ENCODE data around the gene SHF. TPM values are rescaled to one million over a fixed set of nuclear protein-coding genes. Genes with fewer than 3 reads are reported as not detected.

The SHF gene
- total RNA-seq, 1 experiment from 2014 or later, result 42.9 TPM

DNA sequence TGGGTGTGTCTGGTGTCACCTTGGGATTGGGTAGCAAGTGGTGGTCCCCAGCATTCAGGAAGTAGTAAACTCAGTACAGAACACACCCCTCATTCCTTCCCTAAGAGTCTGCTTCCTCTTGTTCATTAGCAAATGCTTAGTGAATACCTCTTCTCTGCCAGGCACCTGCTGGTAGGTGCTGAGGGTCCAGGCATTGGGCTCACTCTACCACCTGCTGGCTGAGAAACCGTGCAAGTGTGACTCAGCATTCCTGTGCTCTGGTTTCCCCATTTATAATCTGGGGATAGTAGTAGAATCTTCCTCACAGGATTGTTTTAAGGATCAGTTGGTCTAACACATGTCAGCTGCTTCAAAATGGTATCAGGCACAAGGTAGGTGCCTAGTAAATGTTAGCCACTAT is 4.8 kb downstream of the SHF start:
- Histone ChIP-seq H3K4me3 (ENCODE audit: low read depth, low read length, poor library complexity, severe bottlenecking) (no peak overlapping the region), H3K36me3 (ENCODE audit: insufficient read depth, low read length, poor library complexity, severe bottlenecking) (no peaks in the 10 kb centered on the region), H3K9me3 (ENCODE audit: low read depth, low read length, poor library complexity, severe bottlenecking) (no peaks in the 10 kb centered on the region), H3K27me3 (replicated peaks; ENCODE audit: insufficient read depth, low read depth, low read length, poor library complexity) (no peaks in the 10 kb centered on the region), H3K4me1 (ENCODE audit: insufficient read depth, low read length, poor library complexity, severe bottlenecking) (peaks cover 54% of the 10 kb centered on the region), H3K27ac (ENCODE audit: low read depth, low read length, poor library complexity, severe bottlenecking) (peak overlapping the region; percentile 80)
- no peak for DNase-seq (ENCODE audit: low spot score)
- BruUV-seq (replicated peaks), result no TSS peak
- ChIA-PET CTCF (no interaction called here), POLR2A (ENCODE audit: low non-redundant PET) (no interaction called here)
- TF ChIP-seq EZH2 (IDR thresholded peaks at IDR 0.05; ENCODE audit: borderline replicate concordance, low read depth, low read length, poor library complexity, severe bottlenecking), result no peak
- TF ChIP-seq, protein P1, sequence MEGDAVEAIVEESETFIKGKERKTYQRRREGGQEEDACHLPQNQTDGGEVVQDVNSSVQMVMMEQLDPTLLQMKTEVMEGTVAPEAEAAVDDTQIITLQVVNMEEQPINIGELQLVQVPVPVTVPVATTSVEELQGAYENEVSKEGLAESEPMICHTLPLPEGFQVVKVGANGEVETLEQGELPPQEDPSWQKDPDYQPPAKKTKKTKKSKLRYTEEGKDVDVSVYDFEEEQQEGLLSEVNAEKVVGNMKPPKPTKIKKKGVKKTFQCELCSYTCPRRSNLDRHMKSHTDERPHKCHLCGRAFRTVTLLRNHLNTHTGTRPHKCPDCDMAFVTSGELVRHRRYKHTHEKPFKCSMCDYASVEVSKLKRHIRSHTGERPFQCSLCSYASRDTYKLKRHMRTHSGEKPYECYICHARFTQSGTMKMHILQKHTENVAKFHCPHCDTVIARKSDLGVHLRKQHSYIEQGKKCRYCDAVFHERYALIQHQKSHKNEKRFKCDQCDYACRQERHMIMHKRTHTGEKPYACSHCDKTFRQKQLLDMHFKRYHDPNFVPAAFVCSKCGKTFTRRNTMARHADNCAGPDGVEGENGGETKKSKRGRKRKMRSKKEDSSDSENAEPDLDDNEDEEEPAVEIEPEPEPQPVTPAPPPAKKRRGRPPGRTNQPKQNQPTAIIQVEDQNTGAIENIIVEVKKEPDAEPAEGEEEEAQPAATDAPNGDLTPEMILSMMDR (conservative IDR thresholded peaks at IDR 0.05; ENCODE audit: low read depth, low read length), result no peak
- intact Hi-C loops (cut with micrococcal nuclease; ENCODE audit: unreplicated experiment), result loop anchor here (2.0 kb wide), 1 partner anchor 16 kb away; no protein-coding TSS in a partner anchor

DNA sequence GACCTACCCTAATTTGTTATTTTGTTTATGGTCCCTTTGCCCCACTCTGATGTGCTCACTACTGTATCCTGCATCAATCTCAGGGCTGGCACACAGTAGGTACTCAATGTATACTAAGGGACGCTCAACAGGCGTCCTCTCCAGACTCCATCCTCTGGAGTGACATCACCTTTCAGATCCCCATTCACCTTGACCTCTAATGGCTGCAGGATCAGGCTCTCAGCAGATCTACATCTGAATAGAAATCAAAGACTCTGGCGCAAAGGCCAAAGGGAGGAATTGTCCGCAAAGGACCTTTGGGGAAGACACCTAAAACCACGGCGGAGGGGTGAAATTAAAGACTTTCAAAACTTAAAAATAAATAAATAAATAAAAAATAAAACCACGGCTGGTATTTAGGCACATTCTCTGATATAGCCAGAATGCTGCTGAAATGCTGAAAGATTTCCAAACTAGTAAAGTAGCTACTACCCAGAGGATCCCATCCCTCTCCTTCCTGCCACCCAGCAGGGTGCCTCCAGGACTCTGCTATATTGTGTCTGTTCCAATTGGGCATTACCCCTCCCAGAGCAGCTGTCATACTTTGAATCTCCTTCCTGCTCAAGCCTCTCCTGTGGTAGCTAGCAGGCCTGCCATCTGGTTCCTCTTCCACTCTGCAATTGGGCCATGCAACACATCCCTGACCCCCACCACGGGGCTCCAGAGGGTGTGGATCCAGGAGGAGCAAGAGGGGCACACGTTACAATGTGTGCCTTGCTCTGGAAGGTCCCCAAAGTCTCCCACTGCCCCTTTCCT is 6.1 kb downstream of the SHF start:
- ChIA-PET POLR2A (ENCODE audit: low non-redundant PET) (no interaction called here), CTCF (interaction anchor here (1.2 kb wide), 1 partner anchor 19 kb away, joined by 4 read pairs; no protein-coding TSS in a partner anchor)
- Histone ChIP-seq H3K4me3 (ENCODE audit: low read depth, low read length, poor library complexity, severe bottlenecking) (no peak overlapping the region), H3K36me3 (ENCODE audit: insufficient read depth, low read length, poor library complexity, severe bottlenecking) (no peaks in the 10 kb centered on the region), H3K27ac (ENCODE audit: low read depth, low read length, poor library complexity, severe bottlenecking) (peak overlapping the region; percentile 80), H3K4me1 (ENCODE audit: insufficient read depth, low read length, poor library complexity, severe bottlenecking) (peaks cover 54% of the 10 kb centered on the region), H3K27me3 (replicated peaks; ENCODE audit: insufficient read depth, low read depth, low read length, poor library complexity) (no peaks in the 10 kb centered on the region), H3K9me3 (ENCODE audit: low read depth, low read length, poor library complexity, severe bottlenecking) (no peaks in the 10 kb centered on the region)
- peak; percentile 94 for DNase-seq (ENCODE audit: low spot score)
- intact Hi-C loops (cut with micrococcal nuclease; ENCODE audit: unreplicated experiment), result loop anchor here (2.0 kb wide), 1 partner anchor 17 kb away; no protein-coding TSS in a partner anchor
- TF ChIP-seq, protein P1 (conservative IDR thresholded peaks at IDR 0.05; ENCODE audit: low read depth, low read length), result no peak
- no peak for TF ChIP-seq EZH2 (IDR thresholded peaks at IDR 0.05; ENCODE audit: borderline replicate concordance, low read depth, low read length, poor library complexity, severe bottlenecking)
- BruUV-seq (replicated peaks), result no TSS peak

DNA sequence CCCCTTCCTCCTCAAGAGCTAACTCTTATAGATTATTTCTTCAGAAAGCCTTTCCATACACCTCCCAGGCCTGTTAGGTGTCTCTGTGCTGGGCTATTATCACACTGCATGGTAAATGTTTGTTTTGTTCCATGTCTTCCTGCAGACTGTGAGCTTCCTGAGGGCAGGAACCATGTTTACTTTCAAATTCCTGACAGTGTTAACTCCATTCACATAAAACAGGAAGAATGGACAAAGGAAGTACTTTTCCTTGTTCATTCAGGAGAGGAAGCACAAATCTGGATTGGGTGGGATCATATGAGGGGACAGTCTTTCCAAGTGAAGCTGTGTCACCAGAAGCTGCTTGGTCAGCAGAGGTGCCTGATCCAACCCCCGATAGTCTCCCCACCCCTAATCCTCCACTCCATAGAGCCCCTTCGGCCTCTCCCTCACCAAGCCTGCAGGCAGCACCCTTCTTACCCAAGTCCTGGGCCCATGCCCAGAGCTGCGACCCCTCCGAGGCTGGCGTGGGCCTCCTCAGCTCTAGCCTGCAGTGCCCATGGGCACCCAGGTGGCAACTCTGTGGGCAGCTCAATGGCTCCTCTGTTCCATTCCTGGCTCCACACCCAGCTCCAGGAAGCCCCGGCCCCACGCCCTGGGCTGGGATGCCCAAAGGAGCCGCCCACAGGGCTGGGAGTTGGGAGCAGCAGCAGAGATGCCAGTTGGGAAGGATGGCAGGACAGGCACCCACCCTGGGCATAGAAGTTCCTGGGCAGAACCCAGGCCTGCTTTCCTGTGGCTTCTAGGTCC is 6.9 kb downstream of the SHF start:
- intact Hi-C loops (cut with micrococcal nuclease; ENCODE audit: unreplicated experiment), result no loop called here
- CTCF ChIA-PET, result no interaction called here
- no TSS peak for BruUV-seq (replicated peaks)
- H3K27ac ChIP-seq (ENCODE audit: low read depth, low read length, poor library complexity, severe bottlenecking), result peak overlapping the region; percentile 48
- H3K36me3 ChIP-seq (ENCODE audit: insufficient read depth, low read length, poor library complexity, severe bottlenecking), result no peaks in the 10 kb centered on the region
- H3K27me3 ChIP-seq (replicated peaks; ENCODE audit: insufficient read depth, low read depth, low read length, poor library complexity), result no peaks in the 10 kb centered on the region
- POLR2A ChIA-PET (ENCODE audit: low non-redundant PET), result no interaction called here
- peaks cover 48% of the 10 kb centered on the region for H3K4me1 ChIP-seq (ENCODE audit: insufficient read depth, low read length, poor library complexity, severe bottlenecking)
- no peak for TF ChIP-seq EZH2 (IDR thresholded peaks at IDR 0.05; ENCODE audit: borderline replicate concordance, low read depth, low read length, poor library complexity, severe bottlenecking)
- TF ChIP-seq, protein P1 (conservative IDR thresholded peaks at IDR 0.05; ENCODE audit: low read depth, low read length), result no peak
- H3K4me3 ChIP-seq (ENCODE audit: low read depth, low read length, poor library complexity, severe bottlenecking), result no peak overlapping the region
- DNase-seq (ENCODE audit: low spot score), result no peak
- H3K9me3 ChIP-seq (ENCODE audit: low read depth, low read length, poor library complexity, severe bottlenecking), result no peaks in the 10 kb centered on the region
